GM12878 (cell line): ENCODE measurements around the gene DNAH2. TPM values are rescaled to one million over a fixed set of nuclear protein-coding genes. Genes with fewer than 3 reads are reported as not detected.

Source experiments
- ATAC-seq: fragments of 200-7000 bp; cut with Tn5 transposase; 3 replicates; pipeline ENCODE4 v1.9.1; 2020; ENCODE audit warnings: mild to moderate bottlenecking, moderate library complexity
- BruUV-seq: library from RNA; stranded (reverse); fragments of 400-500 nt; replicated peaks from 2 replicates; lab custom pipeline; 2021; lab: Mats Ljungman, UMichigan
- CTCF ChIA-PET: fragments of 300-600 bp; sonication (Branson Sonifier 250); formaldehyde crosslinking; extraction: SDS; loops from one replicate; lab custom pipeline; 2021; ENCODE audit warnings: inconsistent platforms; lab: Yijun Ruan, JAX
- POLR2A ChIA-PET: fragments of 350-600 bp; formaldehyde crosslinking; extraction: SDS; loops from one replicate; lab custom pipeline; 2021; ENCODE audit warnings: inconsistent platforms; lab: Charles Lee
- RAD21 ChIA-PET: fragments of 300-600 bp; sonication (Branson Sonifier 250); formaldehyde crosslinking; loops from one replicate; lab custom pipeline; 2023; ENCODE audit warnings: antibody characterized with exemption; ENCODE audit not compliant: unreplicated experiment; lab: Charles Lee
- SMC1A ChIA-PET: fragments of 300-600 bp; sonication (Branson Sonifier 250); formaldehyde crosslinking; loops from one replicate; lab custom pipeline; 2023; ENCODE audit not compliant: unreplicated experiment, uncharacterized antibody; lab: Charles Lee
- DNase-seq: peaks from one replicate; pipeline ENCODE4 v3.0.0-alpha.2; 2011; ENCODE audit warnings: low read depth, low spot score
- FAIRE-seq: peaks from 3 replicates; lab custom pipeline; 2011; peaks lifted over from hg19 to GRCh38; lab: Jason Lieb, UNC
- H2AFZ ChIP-seq: 2 replicates; pipeline ENCODE4 v1.6.0; 2011; ENCODE audit warnings: low read depth, low read length, control low read depth; ENCODE audit not compliant: control insufficient read depth
- H3K27ac ChIP-seq: 2 replicates; pipeline ENCODE4 v1.5.1; 2011; ENCODE audit warnings: control low read depth; ENCODE audit not compliant: control insufficient read depth, insufficient read depth
- H3K27me3 ChIP-seq, 2 experiments: replicated peaks in 1 of 2; 2 replicates each; pipeline versions ENCODE4 v1.6.0 to v1.6.1; 2011; ENCODE audit warnings: low read length in 1 of 2; ENCODE audit not compliant: control insufficient read depth in 2 of 2, insufficient read depth in 2 of 2
- H3K36me3 ChIP-seq, 2 experiments: 2 replicates each; pipeline ENCODE4 v1.5.1; 2011; ENCODE audit warnings: low read length in 1 of 2; ENCODE audit not compliant: control insufficient read depth in 2 of 2, insufficient read depth in 2 of 2
- H3K4me1 ChIP-seq: 2 replicates; pipeline ENCODE4 v1.6.1; 2011; ENCODE audit warnings: mild to moderate bottlenecking, low read length, moderate library complexity, mixed read lengths; ENCODE audit not compliant: control insufficient read depth, insufficient read depth
- H3K4me2 ChIP-seq: 2 replicates; pipeline ENCODE4 v1.6.0; 2011; ENCODE audit warnings: control low read depth; ENCODE audit not compliant: control insufficient read depth, insufficient read depth
- H3K4me3 ChIP-seq: fragments of 200-600 bp; sonication (generic); 2 replicates; pipeline ENCODE4 v1.5.1; 2016
- H3K79me2 ChIP-seq: 2 replicates; pipeline ENCODE4 v1.6.0; 2011; ENCODE audit warnings: low read length; ENCODE audit not compliant: control insufficient read depth, insufficient read depth
- H3K9ac ChIP-seq: 2 replicates; pipeline ENCODE4 v1.8.0; 2011; ENCODE audit warnings: low read length, control low read depth, mixed read lengths; ENCODE audit not compliant: control insufficient read depth, insufficient read depth
- H3K9me3 ChIP-seq: replicated peaks from 3 replicates; pipeline ENCODE4 v1.5.1; 2011; ENCODE audit warnings: mild to moderate bottlenecking, low read length; ENCODE audit not compliant: control insufficient read depth, insufficient read depth
- H4K20me1 ChIP-seq: 2 replicates; pipeline ENCODE4 v1.6.0; 2011; ENCODE audit not compliant: control insufficient read depth, insufficient read depth
- BRCA1 ChIP-seq: IDR thresholded peaks from 2 replicates; pipeline ENCODE4 v1.6.1; 2011; ENCODE audit warnings: low read depth, low read length, improper control_type of control experiment
- CBFB ChIP-seq: IDR thresholded peaks from 2 replicates; pipeline ENCODE4 v1.6.1; 2016; ENCODE audit warnings: antibody characterized with exemption, low read depth
- CBX3 ChIP-seq: fragments of 200-600 bp; sonication (generic); IDR thresholded peaks from 2 replicates; pipeline ENCODE4 v1.6.1; 2016; ENCODE audit warnings: low read depth, borderline replicate concordance
- CREM ChIP-seq: IDR thresholded peaks from 2 replicates; pipeline ENCODE4 v1.6.1; 2014; ENCODE audit warnings: antibody characterized with exemption, low read depth
- E2F4 ChIP-seq: IDR thresholded peaks from 2 replicates; pipeline ENCODE4 v1.6.1; 2012; ENCODE audit warnings: low read depth, low read length, improper control_type of control experiment
- ESRRA ChIP-seq: IDR thresholded peaks from 2 replicates; pipeline ENCODE4 v1.6.1; 2012; ENCODE audit warnings: mild to moderate bottlenecking, low read length, improper control_type of control experiment
- FOXK2 ChIP-seq: fragments of 450-650 bp; IDR thresholded peaks from 2 replicates; pipeline ENCODE4 v1.6.1; 2017; ENCODE audit warnings: mild to moderate bottlenecking, moderate library complexity
- FOXM1 ChIP-seq: IDR thresholded peaks from 2 replicates; pipeline ENCODE4 v1.6.1; 2012; ENCODE audit warnings: low read depth, mild to moderate bottlenecking, inconsistent platforms, low read length, moderate library complexity
- HDAC6 ChIP-seq: fragments of 200-600 bp; sonication (generic); IDR thresholded peaks from one replicate; pipeline ENCODE4 v1.8.0; 2017; ENCODE audit warnings: antibody characterized with exemption; ENCODE audit not compliant: unreplicated experiment
- IKZF1 ChIP-seq: fragments of 450-650 bp; conservative IDR thresholded peaks from 2 replicates; pipeline ENCODE4 v1.6.1; 2017; ENCODE audit warnings: antibody characterized with exemption, mild to moderate bottlenecking
- PML ChIP-seq: IDR thresholded peaks from 2 replicates; pipeline ENCODE4 v1.6.1; 2012; ENCODE audit warnings: low read length, inconsistent platforms
- RAD21 ChIP-seq: IDR thresholded peaks from 2 replicates; pipeline ENCODE4 v1.6.1; 2011; ENCODE audit warnings: mild to moderate bottlenecking, low read depth, low read length, moderate library complexity; ENCODE audit not compliant: insufficient read depth
- RELA ChIP-seq: fragments of 450-650 bp; IDR thresholded peaks from 2 replicates; pipeline ENCODE4 v1.8.0; 2014; ENCODE audit warnings: borderline replicate concordance; ENCODE audit not compliant: partially characterized antibody
- SIN3A ChIP-seq: IDR thresholded peaks from 2 replicates; pipeline ENCODE4 v1.6.1; 2012; ENCODE audit warnings: low read depth, low read length, improper control_type of control experiment
- SMAD1 ChIP-seq: fragments of 450-650 bp; IDR thresholded peaks from 2 replicates; pipeline ENCODE4 v1.6.1; 2018; ENCODE audit warnings: mild to moderate bottlenecking, low read depth; ENCODE audit not compliant: partially characterized antibody
- SUZ12 ChIP-seq: fragments of 200-600 bp; sonication (generic); IDR thresholded peaks from one replicate; pipeline ENCODE4 v1.6.1; 2018; ENCODE audit warnings: antibody characterized with exemption, mild to moderate bottlenecking; ENCODE audit not compliant: unreplicated experiment
- TBL1XR1 ChIP-seq: IDR thresholded peaks from 2 replicates; pipeline ENCODE4 v1.6.1; 2012; ENCODE audit warnings: low read depth, low read length, improper control_type of control experiment
- ZNF384 ChIP-seq: IDR thresholded peaks from 2 replicates; pipeline ENCODE4 v1.6.1; 2012; ENCODE audit warnings: low read depth, mild to moderate bottlenecking, low read length, improper control_type of control experiment, borderline replicate concordance
- WGBS: methylation state at CpG from one replicate; pipeline ENCODE4 v1.1.6; 2016; ENCODE audit warnings: low lambda C conversion rate; ENCODE audit not compliant: insufficient replicate concordance, insufficient coverage; ENCODE audit errors: missing lambda C conversion rate; 5-methylcytosine and 5-hydroxymethylcytosine counted together
- in situ Hi-C: fragments of 300-500 bp; cut with MboI; formaldehyde crosslinking; loops from 9 replicates; pipeline ENCODE4 v1.14.3; 2018; ENCODE audit warnings: mixed read lengths
- intact Hi-C: fragments of 100-400 bp; cut with micrococcal nuclease; formaldehyde crosslinking; loops from one replicate; pipeline ENCODE4 v1.14.2; 2022; ENCODE audit not compliant: unreplicated experiment
- polyA plus RNA-seq, 11 experiments: library from polyadenylated mRNA; depleted of rRNA in 4 of 11; unstranded in 6 of 11; stranded (reverse) in 5 of 11; fragments of >200 nt; fragmentation: Nextera tagmentation in 4 of 11; fragmentation: Illumina TruSeq in 1 of 11; extraction: Ambion mirVana in 4 of 11; extraction: Trizol in 1 of 11; gene quantifications; 1 replicate in 1 of 11; 2 replicates in 10 of 11; pipeline versions ENCODE4 v1.2.1 to v1.2.3, GENCODE V29; 2011 to 2016; ENCODE audit warnings: inconsistent platforms in 2 of 11, missing spikeins in 2 of 11, low read depth in 1 of 11
- total RNA-seq, 4 experiments: library from RNA; depleted of rRNA in 3 of 4; stranded (reverse); fragments of >200 nt in 3 of 4; fragmentation: Illumina TruSeq in 1 of 4; extraction: Trizol in 1 of 4; gene quantifications; 2 replicates each; pipeline versions ENCODE4 v1.2.1 to v1.2.3, GENCODE V29; 2013 to 2021
- TF ChIP-seq, protein P1 (sequence below): IDR thresholded peaks from 2 replicates; pipeline ENCODE4 v1.6.1; 2011; ENCODE audit warnings: low read depth, mild to moderate bottlenecking, low read length, moderate library complexity, borderline replicate concordance; ENCODE audit errors: extremely low read depth
- TF ChIP-seq, protein P2 (sequence below): fragments of 450-650 bp; conservative IDR thresholded peaks from 2 replicates; pipeline ENCODE4 v1.6.1; 2017; ENCODE audit warnings: mild to moderate bottlenecking, moderate library complexity

Gene DNAH2
- total and polyA plus RNA-seq, 10 of the 15 experiments (the other 5 are each of a cell fraction or from before 2014, with no cell fraction given) = not detected

- Histone ChIP-seq H3K9me3 (no peaks in the 10 kb centered on the region), H2AFZ (no peak overlapping the region), H3K27ac (no peak overlapping the region), H3K27me3 (peaks cover 0 to 1% of the 10 kb centered on the region in 2 experiments; a peak in 2 of 4 replicates), H3K4me3 (no peak overlapping the region), H3K4me1 (no peaks in the 10 kb centered on the region), H4K20me1 (no peaks in the 10 kb centered on the region), H3K79me2 (no peaks in the 10 kb centered on the region), H3K4me2 (no peak overlapping the region), H3K9ac (no peak overlapping the region), H3K36me3 (no peaks in the 10 kb centered on the region)
- FAIRE-seq (no peak), ATAC-seq (no peak), DNase-seq (no peak)
- in situ Hi-C loops = loop anchor here (5.0 kb wide), 1 partner anchor 164 kb away; no protein-coding TSS in a partner anchor
- CTCF ChIA-PET = interaction anchor here (0.6 to 4.6 kb wide), 16 partner anchors 10 to 1500 kb away, joined by 3 to 39 read pairs (median 4); partner anchors contain the start of genes KCNAB3, KDM6B and NAA38
- SMC1A ChIA-PET = interaction anchor here (0.7 to 2.0 kb wide), 5 partner anchors 10 to 211 kb away, joined by 3 to 8 read pairs (median 6); partner anchors contain the start of genes CYB5D1, KDM6B and NAA38
- intact Hi-C loops = loop anchor here (10.0 kb wide), 1 partner anchor 79 kb away; no protein-coding TSS in a partner anchor
- no TSS peak for BruUV-seq
- 81% methylated on average over 20 of the region's 20 CpGs for WGBS
- no peak for TF ChIP-seq FOXM1
- no peak for TF ChIP-seq SMAD1
- no peak for TF ChIP-seq CBFB
- TF ChIP-seq, protein P1, sequence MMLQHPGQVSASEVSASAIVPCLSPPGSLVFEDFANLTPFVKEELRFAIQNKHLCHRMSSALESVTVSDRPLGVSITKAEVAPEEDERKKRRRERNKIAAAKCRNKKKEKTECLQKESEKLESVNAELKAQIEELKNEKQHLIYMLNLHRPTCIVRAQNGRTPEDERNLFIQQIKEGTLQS = no peak
- TF ChIP-seq FOXK2 = no peak
- TF ChIP-seq HDAC6 = no peak
- TF ChIP-seq TBL1XR1 = no peak
- TF ChIP-seq E2F4 = no peak
- TF ChIP-seq ESRRA = no peak
- TF ChIP-seq BRCA1 = no peak
- TF ChIP-seq CREM = no peak
- no peak for TF ChIP-seq CBX3
- no peak for TF ChIP-seq ZNF384
- TF ChIP-seq SIN3A = no peak
- TF ChIP-seq PML = no peak
- TF ChIP-seq RAD21 = no peak
- no peak for TF ChIP-seq RELA
- TF ChIP-seq, protein P2, sequence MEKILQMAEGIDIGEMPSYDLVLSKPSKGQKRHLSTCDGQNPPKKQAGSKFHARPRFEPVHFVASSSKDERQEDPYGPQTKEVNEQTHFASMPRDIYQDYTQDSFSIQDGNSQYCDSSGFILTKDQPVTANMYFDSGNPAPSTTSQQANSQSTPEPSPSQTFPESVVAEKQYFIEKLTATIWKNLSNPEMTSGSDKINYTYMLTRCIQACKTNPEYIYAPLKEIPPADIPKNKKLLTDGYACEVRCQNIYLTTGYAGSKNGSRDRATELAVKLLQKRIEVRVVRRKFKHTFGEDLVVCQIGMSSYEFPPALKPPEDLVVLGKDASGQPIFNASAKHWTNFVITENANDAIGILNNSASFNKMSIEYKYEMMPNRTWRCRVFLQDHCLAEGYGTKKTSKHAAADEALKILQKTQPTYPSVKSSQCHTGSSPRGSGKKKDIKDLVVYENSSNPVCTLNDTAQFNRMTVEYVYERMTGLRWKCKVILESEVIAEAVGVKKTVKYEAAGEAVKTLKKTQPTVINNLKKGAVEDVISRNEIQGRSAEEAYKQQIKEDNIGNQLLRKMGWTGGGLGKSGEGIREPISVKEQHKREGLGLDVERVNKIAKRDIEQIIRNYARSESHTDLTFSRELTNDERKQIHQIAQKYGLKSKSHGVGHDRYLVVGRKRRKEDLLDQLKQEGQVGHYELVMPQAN = no peak
- no peak for TF ChIP-seq IKZF1
- TF ChIP-seq SUZ12 = no peak
- POLR2A ChIA-PET = interaction anchor here (0.7 kb wide), 1 partner anchor 10 kb away, joined by 4 read pairs; the partner anchor contains the start of gene KDM6B
- RAD21 ChIA-PET = interaction anchor here (0.8 to 1.5 kb wide), 4 partner anchors 11 to 165 kb away, joined by 3 to 4 read pairs (median 4); partner anchors contain the start of genes CYB5D1 and NAA38
Observed at GRCh38 chr17:7823581-7824001, 106.0 kb downstream of the DNAH2 start.
